MM.1S (cell line): Measurements from ENCODE around the gene FOXJ1.

Experiments
- CTCF ChIP-seq: fragments of 300-600 bp; sonication (generic); IDR thresholded peaks from 2 replicates; pipeline ENCODE4 v1.5.1; 2016; ENCODE audit warnings: antibody characterized with exemption, low read length, mixed read lengths
- EZH2 ChIP-seq: fragments of 300-600 bp; sonication (generic); optimal IDR thresholded peaks from 2 replicates; pipeline ENCODE3; 2017; ENCODE audit warnings: low read depth, mild to moderate bottlenecking, antibody characterized with exemption, low read length, mixed read lengths
- EZH2phosphoT487 ChIP-seq: fragments of 300-600 bp; sonication (generic); IDR thresholded peaks from 2 replicates; pipeline ENCODE4 v1.6.1; 2018; ENCODE audit warnings: antibody characterized with exemption, low read length

DNA sequence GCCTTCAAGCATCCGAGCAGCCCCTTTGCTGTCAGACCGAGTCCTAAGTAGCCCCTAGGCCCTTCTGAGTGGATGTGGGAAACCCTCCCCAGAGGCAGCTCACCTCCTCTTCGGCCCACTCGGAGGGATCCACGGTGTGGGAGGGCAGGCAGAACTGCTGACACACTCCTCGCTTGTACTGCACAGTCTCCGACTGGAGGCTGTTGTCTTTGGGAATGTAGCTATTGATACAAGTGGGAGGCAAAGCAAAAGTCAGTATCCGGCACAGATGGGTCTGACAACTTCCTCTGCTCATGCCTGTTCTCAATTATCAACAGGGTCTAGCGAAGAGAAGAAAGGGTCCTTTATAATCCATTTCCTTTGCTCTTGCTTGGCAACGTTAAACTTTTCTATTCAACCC is 25.9 kb upstream of the FOXJ1 start:
- TF ChIP-seq CTCF (no peak), EZH2phosphoT487 (no peak), EZH2 (no peak)
